ENCODE data around the gene CCDC141. TPM values are rescaled to one million over a fixed set of nuclear protein-coding genes. Genes with fewer than 3 reads are reported as not detected.
"Not testable (repeated sequence)": the region's sequence is repeated elsewhere in the genome, so short reads cannot be mapped to it uniquely, and the experiment has no call there.

The CCDC141 gene
- total RNA-seq, 1 donor from 2014 or later: 4.0 TPM

DNA sequence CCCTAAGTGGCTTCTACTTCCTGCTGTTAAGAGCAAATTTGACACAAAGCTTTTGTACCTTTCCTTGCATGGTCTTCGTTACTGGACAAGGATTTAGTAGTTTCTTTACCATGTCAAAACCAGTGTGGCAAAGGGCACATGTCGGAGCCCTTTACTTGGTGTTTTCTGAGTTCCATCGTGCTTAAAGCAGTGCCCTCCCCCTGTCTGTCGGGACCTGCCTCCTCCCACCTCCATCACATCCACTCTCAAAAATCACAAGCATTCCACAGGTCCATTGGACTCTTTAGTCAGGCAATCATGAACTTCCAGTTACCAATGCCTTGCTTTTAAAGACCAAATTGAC, 763 bp downstream of the CCDC141 start:
- Mint-ChIP-seq H3K27ac (no peak overlapping the region), H3K36me3 (no peaks in the 10 kb centered on the region), H3K27me3 (no peaks in the 10 kb centered on the region), H3K9me3 (no peaks in the 10 kb centered on the region), H3K4me1 (ENCODE audit: unreplicated experiment) (peaks cover 26% of the 10 kb centered on the region), H3K4me3 (peak overlapping the region; percentile 73)
- DNase-seq (ENCODE audit: extremely low spot score, unreplicated experiment): no peak
- TF ChIP-seq, protein P1, sequence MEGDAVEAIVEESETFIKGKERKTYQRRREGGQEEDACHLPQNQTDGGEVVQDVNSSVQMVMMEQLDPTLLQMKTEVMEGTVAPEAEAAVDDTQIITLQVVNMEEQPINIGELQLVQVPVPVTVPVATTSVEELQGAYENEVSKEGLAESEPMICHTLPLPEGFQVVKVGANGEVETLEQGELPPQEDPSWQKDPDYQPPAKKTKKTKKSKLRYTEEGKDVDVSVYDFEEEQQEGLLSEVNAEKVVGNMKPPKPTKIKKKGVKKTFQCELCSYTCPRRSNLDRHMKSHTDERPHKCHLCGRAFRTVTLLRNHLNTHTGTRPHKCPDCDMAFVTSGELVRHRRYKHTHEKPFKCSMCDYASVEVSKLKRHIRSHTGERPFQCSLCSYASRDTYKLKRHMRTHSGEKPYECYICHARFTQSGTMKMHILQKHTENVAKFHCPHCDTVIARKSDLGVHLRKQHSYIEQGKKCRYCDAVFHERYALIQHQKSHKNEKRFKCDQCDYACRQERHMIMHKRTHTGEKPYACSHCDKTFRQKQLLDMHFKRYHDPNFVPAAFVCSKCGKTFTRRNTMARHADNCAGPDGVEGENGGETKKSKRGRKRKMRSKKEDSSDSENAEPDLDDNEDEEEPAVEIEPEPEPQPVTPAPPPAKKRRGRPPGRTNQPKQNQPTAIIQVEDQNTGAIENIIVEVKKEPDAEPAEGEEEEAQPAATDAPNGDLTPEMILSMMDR (conservative IDR thresholded peaks at IDR 0.05): no peak

DNA sequence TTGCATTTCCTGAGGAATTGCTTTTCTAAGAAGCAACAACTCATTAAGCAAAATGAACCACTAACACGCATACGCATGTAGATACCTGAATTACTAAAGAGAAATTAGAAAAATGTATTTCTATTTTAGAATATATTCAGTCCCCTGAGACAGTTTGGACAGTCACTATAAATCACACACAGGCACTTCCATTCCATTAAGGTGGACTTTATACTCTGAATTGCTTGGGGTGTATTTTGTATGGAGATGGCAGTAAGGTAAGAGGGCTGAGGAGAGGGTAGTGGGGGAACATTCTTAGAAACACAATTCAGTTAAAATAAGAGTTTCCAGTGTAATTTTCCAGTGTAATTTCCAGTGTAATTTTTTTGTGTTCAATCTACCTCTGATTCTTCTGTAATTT, 1.8 kb downstream of the CCDC141 start:
- Mint-ChIP-seq H3K4me1 (ENCODE audit: unreplicated experiment) (peaks cover 26% of the 10 kb centered on the region), H3K27ac (peak overlapping the region; percentile 22), H3K36me3 (no peaks in the 10 kb centered on the region), H3K4me3 (peak overlapping the region; percentile 54), H3K27me3 (no peaks in the 10 kb centered on the region), H3K9me3 (no peaks in the 10 kb centered on the region)
- TF ChIP-seq, protein P1 (conservative IDR thresholded peaks at IDR 0.05): no peak
- DNase-seq (ENCODE audit: extremely low spot score, unreplicated experiment): no peak

DNA sequence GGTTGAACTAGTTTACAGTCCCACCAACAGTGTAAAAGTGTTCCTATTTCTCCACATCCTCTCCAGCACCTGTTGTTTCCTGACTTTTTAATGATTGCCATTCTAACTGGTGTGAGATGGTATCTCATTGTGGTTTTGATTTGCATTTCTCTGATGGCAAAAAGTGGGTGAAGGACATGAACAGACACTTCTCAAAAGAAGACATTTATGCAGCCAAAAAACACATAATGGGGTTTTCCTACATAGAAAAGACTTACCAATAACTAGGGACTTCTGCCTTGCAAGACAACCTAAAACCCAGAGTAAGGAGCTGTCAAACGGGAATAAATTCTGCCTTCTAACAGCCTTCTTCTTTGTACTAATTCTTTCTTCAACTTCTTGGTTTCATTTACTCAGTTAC, 4.3 kb downstream of the CCDC141 start:
- not testable (repeated sequence) for H3K27ac Mint-ChIP-seq; DNase-seq (ENCODE audit: extremely low spot score, unreplicated experiment); H3K27me3 Mint-ChIP-seq; H3K36me3 Mint-ChIP-seq; H3K9me3 Mint-ChIP-seq; H3K4me3 Mint-ChIP-seq
- H3K4me1 Mint-ChIP-seq (ENCODE audit: unreplicated experiment): peaks cover 26% of the 10 kb centered on the region

DNA sequence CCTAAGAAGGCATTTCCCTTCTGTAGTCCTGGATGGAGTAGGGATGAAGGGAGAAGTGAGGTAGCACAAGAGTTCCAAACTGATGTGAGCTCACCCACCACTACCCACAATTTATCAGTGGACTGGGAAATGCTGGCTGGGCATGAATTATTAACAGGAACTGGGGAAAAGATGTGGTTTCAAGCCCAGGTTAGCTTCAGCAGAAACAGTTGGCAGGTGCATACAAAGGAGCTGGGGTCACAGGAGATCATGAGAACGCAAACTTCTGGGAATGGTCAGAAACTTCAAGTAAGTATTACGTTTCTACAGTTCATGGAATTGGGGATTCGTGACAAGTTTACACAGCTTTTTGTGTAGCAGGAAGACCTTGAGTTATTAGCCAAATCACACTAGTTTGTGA, 5.4 kb downstream of the CCDC141 start:
- DNase-seq (ENCODE audit: extremely low spot score, unreplicated experiment): no peak
- Mint-ChIP-seq H3K27me3 (no peaks in the 10 kb centered on the region), H3K36me3 (no peaks in the 10 kb centered on the region), H3K9me3 (no peaks in the 10 kb centered on the region), H3K4me1 (ENCODE audit: unreplicated experiment) (peaks cover 18% of the 10 kb centered on the region), H3K27ac (no peak overlapping the region), H3K4me3 (no peak overlapping the region)
- TF ChIP-seq, protein P1 (conservative IDR thresholded peaks at IDR 0.05): no peak

DNA sequence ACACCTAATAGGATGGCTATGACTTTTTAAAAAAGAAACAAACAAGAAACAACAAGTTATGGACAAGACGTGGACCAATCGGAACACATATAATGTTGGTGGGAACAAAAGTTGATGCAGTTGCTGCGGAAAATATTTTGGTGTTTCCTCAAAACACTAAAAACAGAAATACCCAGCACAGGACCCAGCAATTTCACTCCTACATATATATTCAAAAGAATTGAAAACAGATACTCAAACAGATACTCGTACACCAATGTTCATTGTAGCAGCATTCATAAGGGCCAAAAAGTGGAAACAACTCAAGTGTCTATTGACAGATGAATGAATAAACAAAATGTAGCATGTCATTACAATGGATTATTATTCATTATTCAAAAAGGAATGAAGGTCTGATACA, 12.1 kb downstream of the CCDC141 start:
- Mint-ChIP-seq H3K4me1 (ENCODE audit: unreplicated experiment) (no peaks in the 10 kb centered on the region), H3K36me3 (no peaks in the 10 kb centered on the region), H3K27me3 (no peaks in the 10 kb centered on the region), H3K9me3 (no peaks in the 10 kb centered on the region), H3K4me3 (no peak overlapping the region), H3K27ac (no peak overlapping the region)
- no peak for DNase-seq (ENCODE audit: extremely low spot score, unreplicated experiment)
- TF ChIP-seq, protein P1 (conservative IDR thresholded peaks at IDR 0.05): no peak

DNA sequence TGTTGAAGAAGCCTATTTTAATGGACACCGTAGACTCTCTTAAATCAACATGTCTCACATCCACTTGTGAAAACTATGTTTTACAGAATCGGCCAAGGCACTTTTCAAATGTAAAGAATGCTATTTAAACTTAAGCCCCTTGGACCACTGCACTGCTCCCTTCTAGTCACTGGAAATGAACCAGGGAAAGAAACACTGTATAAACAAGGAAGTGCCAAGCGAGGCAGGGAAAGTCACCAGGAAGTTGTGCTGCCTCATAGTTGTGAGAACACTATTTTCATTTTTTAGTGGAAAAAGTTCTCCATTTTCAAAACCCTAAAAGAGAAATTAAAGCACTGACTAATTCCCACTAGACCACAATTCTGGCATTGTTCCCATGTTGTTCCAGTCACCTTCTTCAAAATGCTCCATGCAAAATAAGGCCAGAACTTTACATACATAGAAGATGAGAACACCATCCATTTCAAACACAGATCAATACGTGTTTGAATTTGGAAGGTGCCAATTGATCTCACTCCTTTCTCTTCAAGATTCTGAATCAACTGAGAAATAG, 13.5 kb downstream of the CCDC141 start:
- no peaks in the 10 kb centered on the region for H3K9me3 Mint-ChIP-seq
- DNase-seq (ENCODE audit: extremely low spot score, unreplicated experiment): no peak
- no peaks in the 10 kb centered on the region for H3K27me3 Mint-ChIP-seq
- H3K27ac Mint-ChIP-seq: no peak overlapping the region
- no peaks in the 10 kb centered on the region for H3K4me1 Mint-ChIP-seq (ENCODE audit: unreplicated experiment)
- H3K36me3 Mint-ChIP-seq: no peaks in the 10 kb centered on the region
- no peak overlapping the region for H3K4me3 Mint-ChIP-seq
- TF ChIP-seq, protein P1 (conservative IDR thresholded peaks at IDR 0.05): no peak

All from type B pancreatic cell (in vitro differentiated cells).